ENCODE data around the gene ADCY10. TPM values are rescaled to one million over a fixed set of nuclear protein-coding genes. Genes with fewer than 3 reads are reported as not detected.

ADCY10 gene
- total RNA-seq, 3 donors from 2014 or later = under 0.01 to 0.16 (median 0.15) TPM

- intact Hi-C loops (cut with DNase I; ENCODE audit: low total_unique reads) = no loop called here
- TF ChIP-seq POLR2A (IDR thresholded peaks at IDR 0.05) (no peak), POLR2AphosphoS5 (IDR thresholded peaks at IDR 0.05) (no peak), CTCF (IDR thresholded peaks at IDR 0.05) (no peak)
- H3K4me1 ChIP-seq = no peaks in the 10 kb centered on the region
- H3K36me3 ChIP-seq = no peaks in the 10 kb centered on the region
- no peaks in the 10 kb centered on the region for H3K27me3 ChIP-seq
- no peaks in the 10 kb centered on the region for H3K9me3 ChIP-seq
- no peak overlapping the region for H3K4me3 ChIP-seq
- DNase-seq (ENCODE audit: low spot score in 2 of 2) = no peak
- no peak overlapping the region for H3K27ac ChIP-seq
These were observed 33.8 kb upstream of the ADCY10 start for GRCh38 chr1:167947733-167948132.

- TF ChIP-seq POLR2AphosphoS5 (IDR thresholded peaks at IDR 0.05) (no peak), POLR2A (IDR thresholded peaks at IDR 0.05) (no peak), CTCF (IDR thresholded peaks at IDR 0.05) (no peak)
- no peak for DNase-seq (ENCODE audit: low spot score in 2 of 2)
These were observed 29.6 kb upstream of the ADCY10 start for GRCh38 chr1:167943541-167943940.

GRCh38 chr1:167940264-167940663, 26.3 kb upstream of the ADCY10 start:
- H3K4me3 ChIP-seq = no peak overlapping the region
- no peak for TF ChIP-seq POLR2A (IDR thresholded peaks at IDR 0.05)
- TF ChIP-seq CTCF (IDR thresholded peaks at IDR 0.05) = no peak
- no peak for TF ChIP-seq POLR2AphosphoS5 (IDR thresholded peaks at IDR 0.05)

More at GRCh38 chr1:167943541-167943940, 29.6 kb upstream of the ADCY10 start:
- Histone ChIP-seq H3K4me3 (no peak overlapping the region), H3K36me3 (no peaks in the 10 kb centered on the region), H3K27ac (no peak overlapping the region), H3K4me1 (no peaks in the 10 kb centered on the region), H3K9me3 (no peaks in the 10 kb centered on the region), H3K27me3 (no peaks in the 10 kb centered on the region)
- intact Hi-C loops (cut with DNase I; ENCODE audit: low total_unique reads) = no loop called here

GRCh38 chr1:167938080-167938636, 24.2 kb upstream of the ADCY10 start:
- Histone ChIP-seq H3K4me1 (peaks cover 0 to 15% of the 10 kb centered on the region in 2 donors), H3K9me3 (no peaks in the 10 kb centered on the region), H3K27me3 (no peaks in the 10 kb centered on the region), H3K36me3 (no peaks in the 10 kb centered on the region), H3K27ac (peak overlapping the region in 1 of 2 donors; percentile 98), H3K4me3 (peak overlapping the region; percentile 87 to 97 (median 94))
- no peak for DNase-seq (ENCODE audit: low spot score in 2 of 2)
- TF ChIP-seq POLR2AphosphoS5 (IDR thresholded peaks at IDR 0.05) = no peak
- TF ChIP-seq POLR2A (IDR thresholded peaks at IDR 0.05) = no peak
- no peak for TF ChIP-seq CTCF (IDR thresholded peaks at IDR 0.05)
- intact Hi-C loops (cut with DNase I; ENCODE audit: low total_unique reads) = no loop called here

More at GRCh38 chr1:167940264-167940663, 26.3 kb upstream of the ADCY10 start:
- H3K36me3 ChIP-seq = no peaks in the 10 kb centered on the region
- intact Hi-C loops (cut with DNase I; ENCODE audit: low total_unique reads) = no loop called here
- H3K27me3 ChIP-seq = no peaks in the 10 kb centered on the region
- no peak for DNase-seq (ENCODE audit: low spot score in 2 of 2)
- H3K4me1 ChIP-seq = no peaks in the 10 kb centered on the region
- H3K27ac ChIP-seq = no peak overlapping the region
- no peaks in the 10 kb centered on the region for H3K9me3 ChIP-seq

- peak overlapping the region; percentile 87 to 97 (median 94) for H3K4me3 ChIP-seq
- H3K4me1 ChIP-seq = peaks cover 0 to 15% of the 10 kb centered on the region in 2 donors
- H3K9me3 ChIP-seq = no peaks in the 10 kb centered on the region
- H3K27ac ChIP-seq = peak overlapping the region; percentile 98
- no peak for TF ChIP-seq POLR2A (IDR thresholded peaks at IDR 0.05)
- TF ChIP-seq POLR2AphosphoS5 (IDR thresholded peaks at IDR 0.05) = no peak
- no peak for TF ChIP-seq CTCF (IDR thresholded peaks at IDR 0.05)
- H3K27me3 ChIP-seq = no peaks in the 10 kb centered on the region
- no peaks in the 10 kb centered on the region for H3K36me3 ChIP-seq
- intact Hi-C loops (cut with DNase I; ENCODE audit: low total_unique reads) = no loop called here
- no peak for DNase-seq (ENCODE audit: low spot score in 2 of 2)
These were observed 23.7 kb upstream of the ADCY10 start for GRCh38 chr1:167937709-167938010.
